SU-DHL-6 (cell line): ENCODE data around the gene MPZL3.

Source experiments
- H2AFZ ChIP-seq: fragments of 200-600 bp; sonication (generic); 2 replicates; pipeline ENCODE4 v1.6.1; 2014; ENCODE audit warnings: low read depth, mild to moderate bottlenecking, moderate library complexity, mixed read lengths, antibody characterized with exemption, low read length; ENCODE audit not compliant: severe bottlenecking
- H3F3A ChIP-seq: fragments of 200-600 bp; shearing (Covaris generic); 2 replicates; pipeline ENCODE4 v1.6.0; 2016; ENCODE audit warnings: antibody characterized with exemption, mild to moderate bottlenecking; ENCODE audit not compliant: insufficient read depth
- H3K27ac ChIP-seq: fragments of 200-600 bp; sonication (generic); 2 replicates; pipeline ENCODE4 v1.5.1; 2016; ENCODE audit warnings: low read depth, mild to moderate bottlenecking, low read length, moderate library complexity, mixed read lengths
- H3K27me3 ChIP-seq: fragments of 200-600 bp; sonication (generic), shearing (Covaris generic); 2 replicates; pipeline ENCODE4 v1.6.0; 2014; ENCODE audit warnings: mild to moderate bottlenecking, low read length
- H3K36me3 ChIP-seq: fragments of 200-600 bp; sonication (generic); 2 replicates; pipeline ENCODE4 v1.6.1; 2014; ENCODE audit warnings: mild to moderate bottlenecking, low read length, mixed read lengths
- H3K4me2 ChIP-seq: fragments of 300-600, 200-600 bp; shearing (Covaris generic), sonication (generic); 2 replicates; pipeline ENCODE4 v1.6.0; 2014; ENCODE audit warnings: low read length, low read depth, mild to moderate bottlenecking; ENCODE audit not compliant: poor library complexity, severe bottlenecking
- H3K4me3 ChIP-seq: fragments of 200-600 bp; sonication (generic); 2 replicates; pipeline ENCODE4 v1.5.1; 2014; ENCODE audit warnings: antibody characterized with exemption, low read length, mild to moderate bottlenecking, mixed read lengths; ENCODE audit not compliant: insufficient read depth, poor library complexity, severe bottlenecking
- H3K79me2 ChIP-seq: fragments of 200-600 bp; sonication (generic); 2 replicates; pipeline ENCODE4 v1.6.1; 2014; ENCODE audit warnings: mild to moderate bottlenecking, low read length, moderate library complexity; ENCODE audit not compliant: insufficient read depth
- H3K9ac ChIP-seq: fragments of 200-600 bp; sonication (generic); 2 replicates; pipeline ENCODE4 v1.7.0; 2014; ENCODE audit warnings: mild to moderate bottlenecking, low read length
- H3K9me2 ChIP-seq: fragments of 200-600 bp; sonication (generic); replicated peaks from 2 replicates; pipeline ENCODE4 v1.6.1; 2014; ENCODE audit warnings: low read length; ENCODE audit not compliant: insufficient read depth
- H3K9me3 ChIP-seq: fragments of 200-600 bp; sonication (generic); 2 replicates; pipeline ENCODE4 v1.6.1; 2014; ENCODE audit warnings: low read length, mixed read lengths; ENCODE audit not compliant: insufficient read depth
- H4K20me1 ChIP-seq: fragments of 200-600 bp; sonication (generic); 2 replicates; pipeline ENCODE4 v1.6.1; 2014; ENCODE audit warnings: low read depth, mild to moderate bottlenecking, antibody characterized with exemption, low read length, moderate library complexity, mixed read lengths
- EZH2phosphoT487 ChIP-seq: fragments of 200-600 bp; sonication (generic), shearing (Covaris generic); conservative IDR thresholded peaks from 2 replicates; pipeline ENCODE4 v1.6.1; 2018; ENCODE audit warnings: mild to moderate bottlenecking, antibody characterized with exemption, low read length, moderate library complexity, mixed read lengths
- TF ChIP-seq, protein P1 (sequence below): fragments of 200-600 bp; sonication (generic); IDR thresholded peaks from one replicate; pipeline ENCODE4 v1.5.1; 2017; ENCODE audit warnings: antibody characterized with exemption, mild to moderate bottlenecking, low read length, moderate library complexity; ENCODE audit not compliant: insufficient read depth, poor library complexity, severe bottlenecking

The MPZL3 gene

DNA sequence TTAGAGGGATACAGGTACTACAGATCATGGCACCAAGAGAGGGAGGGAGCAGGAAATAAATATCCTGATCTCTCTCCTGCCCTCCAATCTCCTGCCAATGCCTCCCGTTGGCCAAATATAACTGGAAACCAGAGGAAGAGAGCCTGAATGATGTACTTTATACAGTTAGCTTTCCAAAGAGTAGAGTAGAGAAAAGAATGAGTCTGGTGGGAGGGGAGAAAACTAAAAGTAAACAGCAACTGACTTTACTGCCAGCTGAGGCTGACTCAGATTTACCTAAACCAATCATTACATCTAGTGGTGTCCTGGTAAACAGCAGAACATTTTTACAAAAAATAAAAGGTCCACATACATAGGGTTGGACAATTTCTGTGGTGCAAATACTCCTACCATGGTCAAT is 5.1 kb downstream of the MPZL3 start:
- Histone ChIP-seq H3F3A (no peaks in the 10 kb centered on the region), H3K9me2 (no peaks in the 10 kb centered on the region), H3K9me3 (no peaks in the 10 kb centered on the region), H4K20me1 (no peaks in the 10 kb centered on the region), H3K4me3 (no peak overlapping the region), H3K9ac (no peak overlapping the region), H3K27me3 (no peaks in the 10 kb centered on the region), H3K36me3 (no peaks in the 10 kb centered on the region), H3K4me2 (no peak overlapping the region), H3K27ac (no peak overlapping the region), H2AFZ (no peak overlapping the region), H3K79me2 (no peaks in the 10 kb centered on the region; the same call in 1 of the 2 replicates)
- TF ChIP-seq, protein P1, sequence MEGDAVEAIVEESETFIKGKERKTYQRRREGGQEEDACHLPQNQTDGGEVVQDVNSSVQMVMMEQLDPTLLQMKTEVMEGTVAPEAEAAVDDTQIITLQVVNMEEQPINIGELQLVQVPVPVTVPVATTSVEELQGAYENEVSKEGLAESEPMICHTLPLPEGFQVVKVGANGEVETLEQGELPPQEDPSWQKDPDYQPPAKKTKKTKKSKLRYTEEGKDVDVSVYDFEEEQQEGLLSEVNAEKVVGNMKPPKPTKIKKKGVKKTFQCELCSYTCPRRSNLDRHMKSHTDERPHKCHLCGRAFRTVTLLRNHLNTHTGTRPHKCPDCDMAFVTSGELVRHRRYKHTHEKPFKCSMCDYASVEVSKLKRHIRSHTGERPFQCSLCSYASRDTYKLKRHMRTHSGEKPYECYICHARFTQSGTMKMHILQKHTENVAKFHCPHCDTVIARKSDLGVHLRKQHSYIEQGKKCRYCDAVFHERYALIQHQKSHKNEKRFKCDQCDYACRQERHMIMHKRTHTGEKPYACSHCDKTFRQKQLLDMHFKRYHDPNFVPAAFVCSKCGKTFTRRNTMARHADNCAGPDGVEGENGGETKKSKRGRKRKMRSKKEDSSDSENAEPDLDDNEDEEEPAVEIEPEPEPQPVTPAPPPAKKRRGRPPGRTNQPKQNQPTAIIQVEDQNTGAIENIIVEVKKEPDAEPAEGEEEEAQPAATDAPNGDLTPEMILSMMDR = no peak
- TF ChIP-seq EZH2phosphoT487 = no peak

- Histone ChIP-seq H2AFZ (no peak overlapping the region), H3K27ac (no peak overlapping the region), H4K20me1 (no peaks in the 10 kb centered on the region), H3K9me2 (no peaks in the 10 kb centered on the region), H3K4me3 (no peak overlapping the region), H3F3A (no peaks in the 10 kb centered on the region), H3K9ac (no peak overlapping the region), H3K4me2 (no peak overlapping the region), H3K27me3 (no peaks in the 10 kb centered on the region), H3K9me3 (no peaks in the 10 kb centered on the region), H3K36me3 (no peaks in the 10 kb centered on the region), H3K79me2 (no peaks in the 10 kb centered on the region; the same call in 1 of the 2 replicates)
- TF ChIP-seq EZH2phosphoT487 = no peak
- TF ChIP-seq, protein P1 = no peak
These were observed 6.1 kb downstream of the MPZL3 start for GRCh38 chr11:118245936-118246562.

DNA sequence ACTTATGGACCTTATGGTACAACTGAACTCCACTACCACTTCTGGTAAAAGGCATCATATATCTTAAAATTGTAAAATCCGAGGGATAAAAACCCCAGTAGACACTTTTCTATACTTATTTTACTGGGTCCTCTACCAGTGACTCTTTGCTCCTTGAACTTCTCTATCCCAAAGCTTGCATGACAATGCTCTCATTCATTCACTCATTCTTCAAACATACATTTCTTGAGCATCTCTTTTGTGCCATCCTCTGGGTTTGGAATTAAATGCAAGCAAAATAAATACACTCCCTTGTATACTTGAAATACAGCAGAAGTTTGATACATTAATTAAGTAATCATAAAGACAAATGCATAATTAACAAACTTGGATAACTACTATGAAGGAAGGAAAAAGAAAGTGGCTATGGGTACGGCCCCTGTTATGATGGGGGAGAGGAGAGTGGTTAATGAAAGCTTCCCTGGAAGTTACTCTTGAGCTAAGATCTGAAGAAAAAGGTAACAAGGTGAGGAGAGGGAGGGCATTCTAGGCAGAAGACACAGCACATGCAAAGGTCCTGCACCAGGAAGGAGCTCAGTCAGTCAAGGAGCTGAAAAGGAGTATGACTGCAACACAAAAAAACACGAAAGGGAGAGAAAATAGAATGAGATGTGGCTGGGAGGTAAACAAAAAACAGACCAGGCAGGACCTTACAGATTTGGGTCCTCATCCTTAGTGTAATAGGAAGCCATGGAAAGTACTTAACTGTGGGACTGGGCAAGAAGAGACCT is 8.0 kb downstream of the MPZL3 start:
- no peak overlapping the region for H2AFZ ChIP-seq
- no peak overlapping the region for H3K4me3 ChIP-seq
- H3K4me2 ChIP-seq = no peak overlapping the region
- H3K9me3 ChIP-seq = no peaks in the 10 kb centered on the region
- no peaks in the 10 kb centered on the region; the same call in 1 of the 2 replicates for H3K79me2 ChIP-seq
- no peak overlapping the region for H3K27ac ChIP-seq
- no peaks in the 10 kb centered on the region for H3K36me3 ChIP-seq
- no peaks in the 10 kb centered on the region for H4K20me1 ChIP-seq
- no peak for TF ChIP-seq EZH2phosphoT487
- TF ChIP-seq, protein P1 = no peak
- H3K9me2 ChIP-seq = no peaks in the 10 kb centered on the region
- H3K27me3 ChIP-seq = no peaks in the 10 kb centered on the region
- H3F3A ChIP-seq = no peaks in the 10 kb centered on the region
- no peak overlapping the region for H3K9ac ChIP-seq
